ENCODE data around the gene PPFIBP1. TPM values are rescaled to one million over a fixed set of nuclear protein-coding genes. Genes with fewer than 3 reads are reported as not detected.
A peak's percentile ranks its signal among the peaks of the same experiment; 100 is the strongest.

The PPFIBP1 gene
- total RNA-seq, 6 donors from 2014 or later, result 67.5 to 129 (median 101) TPM

GRCh38 chr12:27602516-27602915 lies 78.5 kb downstream of the PPFIBP1 start:
- H3K27me3 ChIP-seq, result no peaks in the 10 kb centered on the region
- no peak for TF ChIP-seq CTCF (IDR thresholded peaks at IDR 0.05)
- no peak for TF ChIP-seq POLR2AphosphoS5 (IDR thresholded peaks at IDR 0.05)
- TF ChIP-seq POLR2A (IDR thresholded peaks at IDR 0.05), result no peak
- TF ChIP-seq EP300 (IDR thresholded peaks at IDR 0.05), result no peak
- H3K9me3 ChIP-seq, result no peaks in the 10 kb centered on the region
- no peaks in the 10 kb centered on the region for H3K36me3 ChIP-seq
- no peak for DNase-seq
- ATAC-seq (ENCODE audit: low FRiP score in 2 of 2), result no peak
- H3K27ac ChIP-seq, result no peak overlapping the region
- WGBS, 2 donors, result 38 to 63% methylated on average over 1 of the region's 1 CpG
- H3K4me3 ChIP-seq, result no peak overlapping the region
- H3K4me1 ChIP-seq, result peaks cover 0 to 19% (median 2%) of the 10 kb centered on the region in 4 donors

- Histone ChIP-seq H3K36me3 (no peaks in the 10 kb centered on the region), H3K9me3 (no peaks in the 10 kb centered on the region), H3K4me1 (peaks cover 0 to 12% (median 2%) of the 10 kb centered on the region in 4 donors), H3K27ac (no peak overlapping the region), H3K4me3 (no peak overlapping the region), H3K27me3 (no peaks in the 10 kb centered on the region)
- DNase-seq, result no peak
- TF ChIP-seq CTCF (IDR thresholded peaks at IDR 0.05), result no peak
- TF ChIP-seq POLR2AphosphoS5 (IDR thresholded peaks at IDR 0.05), result no peak
- TF ChIP-seq EP300 (IDR thresholded peaks at IDR 0.05), result no peak
- no peak for TF ChIP-seq POLR2A (IDR thresholded peaks at IDR 0.05)
- ATAC-seq (ENCODE audit: low FRiP score in 2 of 2), result no peak
- 94 to 95% methylated on average over 3 of the region's 3 CpGs for WGBS, 2 donors
Observed at GRCh38 chr12:27604431-27604830, 80.4 kb downstream of the PPFIBP1 start.

GRCh38 chr12:27606986-27607385 lies 83.0 kb downstream of the PPFIBP1 start:
- no peaks in the 10 kb centered on the region for H3K9me3 ChIP-seq
- H3K27ac ChIP-seq, result no peak overlapping the region
- H3K27me3 ChIP-seq, result no peaks in the 10 kb centered on the region
- no peaks in the 10 kb centered on the region for H3K36me3 ChIP-seq
- DNase-seq, result no peak
- TF ChIP-seq CTCF (IDR thresholded peaks at IDR 0.05) (no peak), POLR2A (IDR thresholded peaks at IDR 0.05) (no peak), EP300 (IDR thresholded peaks at IDR 0.05) (no peak), POLR2AphosphoS5 (IDR thresholded peaks at IDR 0.05) (no peak)
- ATAC-seq (ENCODE audit: low FRiP score in 2 of 2), result no peak
- 21 to 25% methylated on average over 2 of the region's 2 CpGs for WGBS, 2 donors
- H3K4me3 ChIP-seq, result no peak overlapping the region
- H3K4me1 ChIP-seq, result peaks cover 0 to 9% (median 4%) of the 10 kb centered on the region in 4 donors

GRCh38 chr12:27607591-27607990 lies 83.6 kb downstream of the PPFIBP1 start:
- TF ChIP-seq POLR2A (IDR thresholded peaks at IDR 0.05) (no peak), CTCF (IDR thresholded peaks at IDR 0.05) (no peak), EP300 (IDR thresholded peaks at IDR 0.05) (no peak), POLR2AphosphoS5 (IDR thresholded peaks at IDR 0.05) (no peak)
- WGBS, 2 donors, result 79 to 83% methylated on average over 4 of the region's 4 CpGs
- H3K27ac ChIP-seq, result no peak overlapping the region
- DNase-seq (no peak), ATAC-seq (ENCODE audit: low FRiP score in 2 of 2) (peak in 1 of 2 donors; percentile 46)
- H3K36me3 ChIP-seq, result no peaks in the 10 kb centered on the region
- no peaks in the 10 kb centered on the region for H3K27me3 ChIP-seq
- no peaks in the 10 kb centered on the region for H3K9me3 ChIP-seq
- peaks cover 0 to 9% (median 4%) of the 10 kb centered on the region in 4 donors for H3K4me1 ChIP-seq
- no peak overlapping the region for H3K4me3 ChIP-seq

- Histone ChIP-seq H3K4me3 (no peak overlapping the region), H3K27me3 (no peaks in the 10 kb centered on the region), H3K9me3 (no peaks in the 10 kb centered on the region), H3K36me3 (no peaks in the 10 kb centered on the region), H3K27ac (no peak overlapping the region), H3K4me1 (peaks cover 0 to 9% (median 4%) of the 10 kb centered on the region in 4 donors)
- no peak for ATAC-seq (ENCODE audit: low FRiP score in 2 of 2)
- peak in 1 of 2 donors; percentile 8 for DNase-seq
- WGBS, 2 donors, result 90 to 92% methylated on average over 8 of the region's 8 CpGs
- no peak for TF ChIP-seq POLR2AphosphoS5 (IDR thresholded peaks at IDR 0.05)
- no peak for TF ChIP-seq EP300 (IDR thresholded peaks at IDR 0.05)
- TF ChIP-seq POLR2A (IDR thresholded peaks at IDR 0.05), result no peak
- no peak for TF ChIP-seq CTCF (IDR thresholded peaks at IDR 0.05)
Observed at GRCh38 chr12:27608890-27609289, 84.9 kb downstream of the PPFIBP1 start.

All from upper lobe of left lung (tissue), 6 donors.